ENCODE measurements around the gene GABRG3.

- TF ChIP-seq CTCF (IDR thresholded peaks at IDR 0.05; ENCODE audit: poor library complexity) (no peak), EZH2phosphoT487 (IDR thresholded peaks at IDR 0.05; ENCODE audit: low read depth, severe bottlenecking, unreplicated experiment) (no peak), EZH2 (IDR thresholded peaks at IDR 0.05; ENCODE audit: borderline replicate concordance) (no peak)
These were observed 92.0 kb downstream of the GABRG3 start for GRCh38 chr15:27062951-27063350.
